ENCODE measurements around the gene C19orf47.

C19orf47 gene

GRCh38 chr19:40323705-40324104 lies 24.5 kb downstream of the C19orf47 start:
- TF ChIP-seq, protein P1, sequence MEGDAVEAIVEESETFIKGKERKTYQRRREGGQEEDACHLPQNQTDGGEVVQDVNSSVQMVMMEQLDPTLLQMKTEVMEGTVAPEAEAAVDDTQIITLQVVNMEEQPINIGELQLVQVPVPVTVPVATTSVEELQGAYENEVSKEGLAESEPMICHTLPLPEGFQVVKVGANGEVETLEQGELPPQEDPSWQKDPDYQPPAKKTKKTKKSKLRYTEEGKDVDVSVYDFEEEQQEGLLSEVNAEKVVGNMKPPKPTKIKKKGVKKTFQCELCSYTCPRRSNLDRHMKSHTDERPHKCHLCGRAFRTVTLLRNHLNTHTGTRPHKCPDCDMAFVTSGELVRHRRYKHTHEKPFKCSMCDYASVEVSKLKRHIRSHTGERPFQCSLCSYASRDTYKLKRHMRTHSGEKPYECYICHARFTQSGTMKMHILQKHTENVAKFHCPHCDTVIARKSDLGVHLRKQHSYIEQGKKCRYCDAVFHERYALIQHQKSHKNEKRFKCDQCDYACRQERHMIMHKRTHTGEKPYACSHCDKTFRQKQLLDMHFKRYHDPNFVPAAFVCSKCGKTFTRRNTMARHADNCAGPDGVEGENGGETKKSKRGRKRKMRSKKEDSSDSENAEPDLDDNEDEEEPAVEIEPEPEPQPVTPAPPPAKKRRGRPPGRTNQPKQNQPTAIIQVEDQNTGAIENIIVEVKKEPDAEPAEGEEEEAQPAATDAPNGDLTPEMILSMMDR (conservative IDR thresholded peaks at IDR 0.05; ENCODE audit: low read length): no peak
- DNase-seq (ENCODE audit: low read depth): no peak

GRCh38 chr19:40322951-40323615 lies 25.1 kb downstream of the C19orf47 start:
- H3K4me3 ChIP-seq (ENCODE audit: low read length): no peak overlapping the region
- no peak for DNase-seq (ENCODE audit: low read depth)
- TF ChIP-seq, protein P1 (conservative IDR thresholded peaks at IDR 0.05; ENCODE audit: low read length): no peak

More at GRCh38 chr19:40323705-40324104, 24.5 kb downstream of the C19orf47 start:
- H3K4me3 ChIP-seq (ENCODE audit: low read length): no peak overlapping the region

DNA sequence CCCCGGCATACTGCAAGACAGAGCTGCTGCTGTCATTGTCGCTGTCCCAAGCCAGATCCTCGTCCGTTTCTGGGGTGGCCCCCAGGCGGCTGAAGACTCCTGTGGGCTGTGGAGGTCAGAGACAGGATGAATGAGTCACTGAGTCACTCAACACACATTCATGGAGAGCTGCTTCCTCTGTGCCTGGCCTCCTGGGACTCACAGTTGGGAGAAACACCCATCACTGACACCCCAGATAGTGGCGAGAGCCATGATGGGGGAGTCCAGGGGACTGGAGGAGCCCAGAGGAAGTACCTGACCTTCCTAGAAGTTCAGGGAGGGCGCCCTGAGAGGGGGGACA lies 26.0 kb downstream of the C19orf47 start:
- TF ChIP-seq, protein P1 (conservative IDR thresholded peaks at IDR 0.05; ENCODE audit: low read length): no peak
- no peak for DNase-seq (ENCODE audit: low read depth)
- no peak overlapping the region for H3K4me3 ChIP-seq (ENCODE audit: low read length)

DNA sequence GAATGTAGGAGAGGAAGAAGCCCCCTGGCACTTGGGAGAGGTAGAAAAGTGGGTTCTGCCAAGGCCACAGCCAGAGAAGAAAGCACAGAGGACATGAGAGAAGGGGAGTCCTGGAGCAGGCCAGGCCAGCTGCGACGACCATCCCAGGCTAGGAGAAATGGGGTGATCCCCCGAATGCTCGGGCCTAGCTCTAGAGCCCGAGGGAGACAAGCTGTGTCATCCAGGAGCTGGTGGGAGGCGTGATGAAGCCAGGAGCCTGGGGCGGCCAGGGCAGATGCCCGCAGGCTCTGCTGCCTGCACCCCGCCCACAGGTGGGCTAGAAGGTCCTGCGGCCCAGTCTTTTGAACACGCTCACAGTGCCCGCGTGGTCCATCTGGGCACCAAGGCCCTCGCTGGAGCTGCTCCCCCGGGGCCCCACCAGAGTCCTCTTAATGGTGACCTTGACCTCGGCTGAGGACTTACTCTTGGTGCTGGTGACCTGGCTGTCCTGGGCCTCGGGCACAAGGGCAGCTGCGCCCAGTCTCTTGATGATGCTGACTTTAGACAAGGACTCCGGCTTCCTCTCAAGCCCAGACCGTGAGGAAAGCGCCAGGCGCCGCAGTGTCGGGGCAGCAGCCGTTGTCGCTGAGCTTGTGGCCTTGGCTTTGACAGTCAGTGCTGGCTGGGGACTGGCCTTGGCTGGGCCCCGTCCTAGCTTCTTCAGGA lies 26.5 kb downstream of the C19orf47 start:
- no peak overlapping the region for H3K4me3 ChIP-seq (ENCODE audit: low read length)
- TF ChIP-seq, protein P1 (conservative IDR thresholded peaks at IDR 0.05; ENCODE audit: low read length): no peak
- no peak for DNase-seq (ENCODE audit: low read depth)

GRCh38 chr19:40321076-40321475 lies 27.1 kb downstream of the C19orf47 start:
- no peak overlapping the region for H3K4me3 ChIP-seq (ENCODE audit: low read length)
- no peak for DNase-seq (ENCODE audit: low read depth)
- TF ChIP-seq, protein P1 (conservative IDR thresholded peaks at IDR 0.05; ENCODE audit: low read length): no peak

- TF ChIP-seq, protein P1 (conservative IDR thresholded peaks at IDR 0.05; ENCODE audit: low read length): no peak
- no peak for DNase-seq (ENCODE audit: low read depth)
- H3K4me3 ChIP-seq (ENCODE audit: low read length): no peak overlapping the region
These were observed 27.6 kb downstream of the C19orf47 start for GRCh38 chr19:40320558-40320935.

GRCh38 chr19:40317338-40317737 lies 30.9 kb downstream of the C19orf47 start:
- DNase-seq (ENCODE audit: low read depth): no peak
- TF ChIP-seq, protein P1 (conservative IDR thresholded peaks at IDR 0.05; ENCODE audit: low read length): no peak
- no peak overlapping the region for H3K4me3 ChIP-seq (ENCODE audit: low read length)
